NCI-H1092 (cell line): ENCODE measurements around the gene LTBR.
A peak's percentile ranks its signal among the peaks of the same experiment; 100 is the strongest.

Source experiments
- DNase-seq: peaks from one replicate; lab custom pipeline; 2025; lab: John Stamatoyannopoulos, UW

LTBR gene

DNA sequence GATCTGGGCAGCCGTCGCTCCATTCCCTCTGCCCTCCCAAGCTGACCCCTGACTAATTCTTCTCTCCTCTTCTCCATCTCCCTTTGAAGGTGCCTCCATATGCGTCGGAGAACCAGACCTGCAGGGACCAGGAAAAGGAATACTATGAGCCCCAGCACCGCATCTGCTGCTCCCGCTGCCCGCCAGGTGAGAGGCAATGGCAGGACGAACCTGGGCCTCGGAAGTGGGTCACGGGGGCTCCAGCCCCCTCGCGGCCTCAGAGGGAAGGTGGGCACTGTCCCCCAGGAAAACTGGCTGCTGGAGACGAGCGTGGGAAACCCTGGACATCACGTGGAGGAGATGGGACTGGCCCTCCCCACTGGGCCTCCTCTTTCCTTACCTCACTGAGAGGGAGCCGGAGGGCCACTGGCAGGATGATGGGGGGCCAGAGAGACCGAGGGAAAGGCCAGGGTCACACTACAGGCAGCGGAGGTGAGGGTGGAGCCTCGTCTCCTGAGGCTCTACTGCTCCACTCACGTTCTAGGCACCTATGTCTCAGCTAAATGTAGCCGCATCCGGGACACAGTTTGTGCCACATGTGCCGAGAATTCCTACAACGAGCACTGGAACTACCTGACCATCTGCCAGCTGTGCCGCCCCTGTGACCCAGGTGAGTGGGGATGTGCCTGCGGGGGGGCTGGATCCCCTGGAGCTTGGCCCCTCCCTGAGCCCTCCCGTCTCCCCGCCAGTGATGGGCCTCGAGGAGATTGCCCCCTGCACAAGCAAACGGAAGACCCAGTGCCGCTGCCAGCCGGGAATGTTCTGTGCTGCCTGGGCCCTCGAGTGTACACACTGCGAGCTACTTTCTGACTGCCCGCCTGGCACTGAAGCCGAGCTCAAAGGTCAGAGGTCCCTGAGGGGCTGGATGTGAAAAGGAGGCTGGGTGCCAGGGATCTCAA, 806 bp downstream of the LTBR start:
- DNase-seq, result no peak

- DNase-seq, result no peak
These were observed 2.1 kb downstream of the LTBR start for GRCh38 chr12:6386038-6386437.

DNA sequence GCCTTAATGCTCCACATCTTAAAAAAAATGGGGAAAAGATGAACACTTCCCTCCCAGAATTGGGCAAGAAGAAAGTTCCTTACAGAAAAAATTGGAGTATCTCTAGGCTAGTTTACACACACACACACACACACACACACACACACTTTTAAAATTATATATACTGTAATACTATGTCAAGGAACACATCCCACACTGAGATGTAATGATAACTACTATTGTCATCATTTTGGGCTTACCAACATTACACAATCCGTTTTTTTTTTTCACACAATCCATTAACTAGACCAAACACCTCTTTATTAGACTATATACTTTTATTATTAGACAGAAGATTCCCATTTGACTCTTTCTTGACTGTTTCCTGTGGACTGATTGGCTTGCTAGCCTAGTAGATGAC, 2.5 kb downstream of the LTBR start:
- DNase-seq, result no peak

- DNase-seq, result no peak
These were observed 3.6 kb downstream of the LTBR start for GRCh38 chr12:6387541-6387940.

GRCh38 chr12:6390084-6390799, 6.3 kb downstream of the LTBR start:
- DNase-seq, result no peak

GRCh38 chr12:6391013-6391412, 7.1 kb downstream of the LTBR start:
- DNase-seq, result no peak

GRCh38 chr12:6392504-6392903, 8.5 kb downstream of the LTBR start:
- no peak for DNase-seq

DNA sequence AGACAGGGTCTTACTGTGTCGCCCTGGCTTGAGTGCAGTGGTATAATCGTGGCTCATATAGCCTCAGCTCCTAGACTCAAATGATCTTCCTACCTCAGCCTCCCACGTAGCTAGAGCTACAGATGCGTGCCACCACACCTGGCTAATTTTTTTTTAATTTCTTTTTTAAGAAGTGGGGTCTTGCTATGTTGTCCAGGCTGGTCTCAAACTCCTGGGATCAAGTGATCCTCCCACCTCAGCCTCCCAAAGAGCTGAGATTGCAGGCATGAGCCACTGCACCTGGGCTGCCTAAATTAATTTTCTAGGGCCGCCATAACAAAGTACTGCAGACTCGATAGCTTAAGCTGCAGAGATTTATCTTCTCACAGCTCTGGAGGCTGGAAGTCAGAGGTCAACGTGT, 9.1 kb downstream of the LTBR start:
- DNase-seq, result no peak

- no peak for DNase-seq
These were observed 10.4 kb downstream of the LTBR start for GRCh38 chr12:6394398-6394797.

GRCh38 chr12:6396031-6396430, 12.1 kb downstream of the LTBR start:
- no peak for DNase-seq

GRCh38 chr12:6399884-6400644, 16.1 kb downstream of the LTBR start:
- DNase-seq, result no peak

- DNase-seq, result no peak
These were observed 20.4 kb downstream of the LTBR start for GRCh38 chr12:6404390-6404789.

DNA sequence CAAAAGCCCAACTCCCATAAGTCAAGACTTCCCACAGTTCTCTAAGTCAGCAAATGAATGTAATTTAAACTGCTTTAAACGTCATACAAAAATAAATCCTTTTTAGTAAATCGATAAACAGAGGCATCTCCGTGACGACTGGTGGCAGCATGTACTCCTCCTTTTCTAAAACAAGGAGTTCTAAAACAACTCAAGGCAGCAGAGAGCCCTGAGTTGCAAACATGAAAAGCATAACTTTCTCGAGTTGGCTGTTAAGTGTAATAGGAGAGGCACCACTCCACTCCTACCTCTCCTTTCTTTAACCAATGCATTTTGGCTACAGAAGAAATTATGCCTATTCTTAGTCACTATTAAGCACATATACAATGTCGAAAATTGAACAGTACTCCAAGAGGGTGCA, 22.0 kb downstream of the LTBR start:
- no peak for DNase-seq

GRCh38 chr12:6407236-6407954, 23.4 kb downstream of the LTBR start:
- DNase-seq, result no peak

GRCh38 chr12:6416596-6416995, 32.6 kb downstream of the LTBR start:
- DNase-seq, result no peak

- no peak for DNase-seq
These were observed 34.8 kb downstream of the LTBR start for GRCh38 chr12:6418796-6419195.

- DNase-seq, result no peak
These were observed 36.4 kb downstream of the LTBR start for GRCh38 chr12:6420364-6420763.

- DNase-seq, result peak; percentile 64
These were observed 39.5 kb downstream of the LTBR start for GRCh38 chr12:6423267-6424007.

DNA sequence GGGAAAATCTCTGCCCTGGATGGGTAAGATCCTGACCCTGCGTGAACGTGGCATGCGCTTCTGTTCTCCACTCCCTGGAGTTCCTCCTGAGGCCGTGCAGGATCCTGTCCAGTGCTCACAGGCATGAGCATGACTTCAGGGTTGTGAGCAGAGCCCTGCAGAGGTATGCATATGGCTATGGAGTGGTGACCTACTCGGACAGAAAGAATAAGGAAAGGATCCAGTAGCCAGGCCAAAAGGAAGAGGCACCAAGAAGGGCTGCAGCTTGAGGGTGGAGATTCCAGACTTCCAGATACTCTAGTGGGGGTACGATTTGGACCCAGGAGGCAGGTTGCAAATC, 40.0 kb downstream of the LTBR start:
- no peak for DNase-seq

DNA sequence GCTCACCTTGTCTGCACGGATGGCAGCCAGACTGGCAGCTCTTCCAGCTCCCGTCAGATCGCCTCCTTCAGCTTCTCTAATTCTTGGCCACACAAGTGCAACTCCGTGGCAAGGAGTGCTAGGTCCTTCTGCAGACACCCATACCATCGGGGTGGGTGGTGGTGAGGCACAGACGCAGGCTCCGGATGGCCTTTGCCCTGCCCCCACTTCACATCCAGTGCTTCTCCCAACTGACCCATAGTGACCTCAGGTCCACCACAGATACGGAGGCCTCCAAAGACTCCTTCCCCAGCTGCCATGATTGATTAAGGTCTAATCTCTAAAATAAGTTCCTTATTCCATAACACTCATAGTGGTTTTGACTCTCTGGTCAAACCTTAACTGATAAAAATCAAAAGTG, 40.9 kb downstream of the LTBR start:
- DNase-seq, result no peak
